ENCODE results near the gene HCN3.

The HCN3 gene

GRCh38 chr1:155309423-155310021 is 32.3 kb downstream of the HCN3 start:
- TF ChIP-seq GATA3 (IDR thresholded peaks at IDR 0.05; ENCODE audit: low read depth, low read length) (no peak), GATA2 (IDR thresholded peaks at IDR 0.05; ENCODE audit: low read depth, low read length) (no peak)

GRCh38 chr1:155313261-155313660 is 36.0 kb downstream of the HCN3 start:
- TF ChIP-seq GATA2 (IDR thresholded peaks at IDR 0.05; ENCODE audit: low read depth, low read length), result no peak
- no peak for TF ChIP-seq GATA3 (IDR thresholded peaks at IDR 0.05; ENCODE audit: low read depth, low read length)

GRCh38 chr1:155316922-155317321 is 39.7 kb downstream of the HCN3 start:
- TF ChIP-seq GATA2 (IDR thresholded peaks at IDR 0.05; ENCODE audit: low read depth, low read length) (no peak), GATA3 (IDR thresholded peaks at IDR 0.05; ENCODE audit: low read depth, low read length) (no peak)

GRCh38 chr1:155318082-155318481 is 40.8 kb downstream of the HCN3 start:
- no peak for TF ChIP-seq GATA3 (IDR thresholded peaks at IDR 0.05; ENCODE audit: low read depth, low read length)
- no peak for TF ChIP-seq GATA2 (IDR thresholded peaks at IDR 0.05; ENCODE audit: low read depth, low read length)

GRCh38 chr1:155319536-155319935 is 42.3 kb downstream of the HCN3 start:
- TF ChIP-seq GATA2 (IDR thresholded peaks at IDR 0.05; ENCODE audit: low read depth, low read length), result no peak
- no peak for TF ChIP-seq GATA3 (IDR thresholded peaks at IDR 0.05; ENCODE audit: low read depth, low read length)

- no peak for TF ChIP-seq GATA2 (IDR thresholded peaks at IDR 0.05; ENCODE audit: low read depth, low read length)
- TF ChIP-seq GATA3 (IDR thresholded peaks at IDR 0.05; ENCODE audit: low read depth, low read length), result no peak
Measured at GRCh38 chr1:155320252-155320651, 43.0 kb downstream of the HCN3 start.

GRCh38 chr1:155320661-155321617 is 43.7 kb downstream of the HCN3 start, which contains the start of gene RUSC1:
TSS of gene RUSC1 (plus strand) at chr1:155320894. CDS start at chr1:155321774, 880 bp downstream.
- TF ChIP-seq GATA2 (IDR thresholded peaks at IDR 0.05; ENCODE audit: low read depth, low read length), result no peak
- no peak for TF ChIP-seq GATA3 (IDR thresholded peaks at IDR 0.05; ENCODE audit: low read depth, low read length)

- TF ChIP-seq GATA2 (IDR thresholded peaks at IDR 0.05; ENCODE audit: low read depth, low read length) (no peak), GATA3 (IDR thresholded peaks at IDR 0.05; ENCODE audit: low read depth, low read length) (no peak)
Measured at GRCh38 chr1:155321639-155322503, 44.6 kb downstream of the HCN3 start.

GRCh38 chr1:155322571-155322952 is 45.3 kb downstream of the HCN3 start:
- TF ChIP-seq GATA2 (IDR thresholded peaks at IDR 0.05; ENCODE audit: low read depth, low read length) (no peak), GATA3 (IDR thresholded peaks at IDR 0.05; ENCODE audit: low read depth, low read length) (no peak)

- TF ChIP-seq GATA3 (IDR thresholded peaks at IDR 0.05; ENCODE audit: low read depth, low read length) (no peak), GATA2 (IDR thresholded peaks at IDR 0.05; ENCODE audit: low read depth, low read length) (no peak)
Measured at GRCh38 chr1:155322953-155323728, 45.9 kb downstream of the HCN3 start.

GRCh38 chr1:155323729-155324036 is 46.4 kb downstream of the HCN3 start:
- TF ChIP-seq GATA2 (IDR thresholded peaks at IDR 0.05; ENCODE audit: low read depth, low read length), result no peak

- TF ChIP-seq GATA2 (IDR thresholded peaks at IDR 0.05; ENCODE audit: low read depth, low read length), result no peak
- no peak for TF ChIP-seq GATA3 (IDR thresholded peaks at IDR 0.05; ENCODE audit: low read depth, low read length)
Measured at GRCh38 chr1:155324037-155324716, 46.9 kb downstream of the HCN3 start.

Measured in SH-SY5Y (cell line).